ENCODE data around the gene SIGLEC6.

GRCh38 chr19:51470966-51471365 lies 60.5 kb downstream of the SIGLEC6 start:
- no peak for TF ChIP-seq CTCF (IDR thresholded peaks at IDR 0.05)
- TF ChIP-seq EP300 (IDR thresholded peaks at IDR 0.05), result no peak
